A673 (cell line): ENCODE measurements around the gene DEPDC1. TPM values are rescaled to one million over a fixed set of nuclear protein-coding genes. Genes with fewer than 3 reads are reported as not detected.

Experiments
- BruUV-seq: library from RNA; stranded (reverse); fragments of 400-500 nt; replicated peaks from 2 replicates; lab custom pipeline; 2021; lab: Mats Ljungman, UMichigan
- CTCF ChIA-PET: fragments of 300-600 bp; sonication (Branson Sonifier 250); formaldehyde crosslinking; loops from one replicate; lab custom pipeline; 2022; ENCODE audit warnings: antibody characterized with exemption; lab: Charles Lee
- POLR2A ChIA-PET: fragments of 300-600 bp; sonication (Branson Sonifier 250); formaldehyde crosslinking; loops from one replicate; lab custom pipeline; 2022; ENCODE audit warnings: antibody characterized with exemption; ENCODE audit not compliant: low non-redundant PET; lab: Charles Lee
- DNase-seq: peaks from one replicate; pipeline ENCODE4 v3.0.0-alpha.2; 2015; ENCODE audit warnings: low spot score
- H3K27ac ChIP-seq: fragments of 200-600 bp; sonication (generic); 2 replicates; pipeline ENCODE4 v1.5.1; 2016; ENCODE audit warnings: mixed run types, low read depth, mild to moderate bottlenecking, mixed read lengths, antibody characterized with exemption, low read length; ENCODE audit not compliant: poor library complexity, severe bottlenecking
- H3K27me3 ChIP-seq: fragments of 200-600 bp; sonication (generic); replicated peaks from 2 replicates; pipeline ENCODE4 v1.6.1; 2017; ENCODE audit warnings: mixed run types, low read depth, mild to moderate bottlenecking, mixed read lengths, antibody characterized with exemption, low read length; ENCODE audit not compliant: insufficient read depth, poor library complexity
- H3K36me3 ChIP-seq: fragments of 200-600 bp; sonication (generic); 2 replicates; pipeline ENCODE4 v1.6.1; 2016; ENCODE audit warnings: mixed run types, mild to moderate bottlenecking, mixed read lengths, antibody characterized with exemption, low read length; ENCODE audit not compliant: insufficient read depth, poor library complexity, severe bottlenecking
- H3K4me1 ChIP-seq: fragments of 200-600 bp; sonication (generic); 2 replicates; pipeline ENCODE4 v1.6.1; 2017; ENCODE audit warnings: mixed run types, mild to moderate bottlenecking, mixed read lengths, antibody characterized with exemption, low read length; ENCODE audit not compliant: insufficient read depth, poor library complexity, severe bottlenecking
- H3K4me3 ChIP-seq: fragments of 200-600 bp; sonication (generic); 2 replicates; pipeline ENCODE4 v1.5.1; 2016; ENCODE audit warnings: low read depth, mixed run types, mild to moderate bottlenecking, mixed read lengths, low read length; ENCODE audit not compliant: poor library complexity, severe bottlenecking
- H3K9me3 ChIP-seq: fragments of 200-600 bp; sonication (generic); 2 replicates; pipeline ENCODE4 v1.6.1; 2016; ENCODE audit warnings: mixed run types, low read depth, mild to moderate bottlenecking, mixed read lengths, antibody characterized with exemption, low read length; ENCODE audit not compliant: poor library complexity, severe bottlenecking
- EZH2 ChIP-seq: fragments of 200-600 bp; sonication (generic); IDR thresholded peaks from 2 replicates; pipeline ENCODE4 v1.6.1; 2017; ENCODE audit warnings: borderline replicate concordance, low read depth, mild to moderate bottlenecking, mixed read lengths, antibody characterized with exemption, low read length; ENCODE audit not compliant: poor library complexity, severe bottlenecking
- intact Hi-C: fragments of 100-400 bp; cut with micrococcal nuclease; formaldehyde crosslinking; loops from one replicate; pipeline ENCODE4 v1.10.0; 2022; ENCODE audit not compliant: unreplicated experiment
- total RNA-seq: library from RNA; stranded (reverse); gene quantifications from 2 replicates; pipeline ENCODE4 v1.2.3, GENCODE V29; 2021
- TF ChIP-seq, protein P1 (sequence below): fragments of 300-800, 200-600 bp; sonication (generic); conservative IDR thresholded peaks from 2 replicates; pipeline ENCODE4 v1.5.1; 2017; ENCODE audit warnings: low read depth, mild to moderate bottlenecking, antibody characterized with exemption, low read length, moderate library complexity, mixed read lengths

DEPDC1 gene
- total RNA-seq, 1 experiment from 2014 or later = 70.3 TPM

DNA sequence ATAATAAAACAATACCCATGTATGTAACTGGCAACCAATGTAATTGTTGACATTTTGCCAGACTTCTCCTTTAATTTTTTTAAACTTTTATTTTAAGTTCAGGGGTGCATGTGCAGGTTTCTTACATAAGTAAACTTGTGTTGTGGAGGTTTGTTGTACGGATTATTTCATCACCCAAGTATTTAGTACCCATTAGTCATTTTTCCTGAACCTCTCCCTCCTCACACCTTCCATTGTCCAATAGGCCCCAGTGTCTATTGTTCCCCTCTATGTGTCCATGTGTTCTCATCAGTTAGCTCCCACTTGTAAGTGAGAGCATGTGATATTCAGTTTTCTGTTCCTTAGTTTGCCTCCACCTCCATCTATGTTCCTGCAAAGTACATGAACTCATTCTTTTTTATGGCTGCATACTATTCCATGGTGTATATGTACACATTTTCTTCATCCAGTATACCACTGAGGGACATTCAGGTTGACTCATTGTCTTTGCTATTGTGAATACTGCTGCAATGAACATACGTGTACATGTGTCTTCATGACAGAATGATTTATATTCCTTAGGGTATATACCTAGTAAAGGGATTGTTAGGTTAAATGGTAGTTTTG, 6.7 kb downstream of the DEPDC1 start:
- H3K27me3 ChIP-seq = no peaks in the 10 kb centered on the region
- POLR2A ChIA-PET = no interaction called here
- peaks cover 92% of the 10 kb centered on the region for H3K36me3 ChIP-seq
- H3K9me3 ChIP-seq = no peaks in the 10 kb centered on the region
- peaks cover 7% of the 10 kb centered on the region for H3K4me1 ChIP-seq
- no peak for TF ChIP-seq EZH2
- TF ChIP-seq, protein P1, sequence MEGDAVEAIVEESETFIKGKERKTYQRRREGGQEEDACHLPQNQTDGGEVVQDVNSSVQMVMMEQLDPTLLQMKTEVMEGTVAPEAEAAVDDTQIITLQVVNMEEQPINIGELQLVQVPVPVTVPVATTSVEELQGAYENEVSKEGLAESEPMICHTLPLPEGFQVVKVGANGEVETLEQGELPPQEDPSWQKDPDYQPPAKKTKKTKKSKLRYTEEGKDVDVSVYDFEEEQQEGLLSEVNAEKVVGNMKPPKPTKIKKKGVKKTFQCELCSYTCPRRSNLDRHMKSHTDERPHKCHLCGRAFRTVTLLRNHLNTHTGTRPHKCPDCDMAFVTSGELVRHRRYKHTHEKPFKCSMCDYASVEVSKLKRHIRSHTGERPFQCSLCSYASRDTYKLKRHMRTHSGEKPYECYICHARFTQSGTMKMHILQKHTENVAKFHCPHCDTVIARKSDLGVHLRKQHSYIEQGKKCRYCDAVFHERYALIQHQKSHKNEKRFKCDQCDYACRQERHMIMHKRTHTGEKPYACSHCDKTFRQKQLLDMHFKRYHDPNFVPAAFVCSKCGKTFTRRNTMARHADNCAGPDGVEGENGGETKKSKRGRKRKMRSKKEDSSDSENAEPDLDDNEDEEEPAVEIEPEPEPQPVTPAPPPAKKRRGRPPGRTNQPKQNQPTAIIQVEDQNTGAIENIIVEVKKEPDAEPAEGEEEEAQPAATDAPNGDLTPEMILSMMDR = no peak
- BruUV-seq = no TSS peak
- intact Hi-C loops = no loop called here
- no peak for DNase-seq
- no peak overlapping the region for H3K4me3 ChIP-seq
- H3K27ac ChIP-seq = no peak overlapping the region
- CTCF ChIA-PET = no interaction called here

DNA sequence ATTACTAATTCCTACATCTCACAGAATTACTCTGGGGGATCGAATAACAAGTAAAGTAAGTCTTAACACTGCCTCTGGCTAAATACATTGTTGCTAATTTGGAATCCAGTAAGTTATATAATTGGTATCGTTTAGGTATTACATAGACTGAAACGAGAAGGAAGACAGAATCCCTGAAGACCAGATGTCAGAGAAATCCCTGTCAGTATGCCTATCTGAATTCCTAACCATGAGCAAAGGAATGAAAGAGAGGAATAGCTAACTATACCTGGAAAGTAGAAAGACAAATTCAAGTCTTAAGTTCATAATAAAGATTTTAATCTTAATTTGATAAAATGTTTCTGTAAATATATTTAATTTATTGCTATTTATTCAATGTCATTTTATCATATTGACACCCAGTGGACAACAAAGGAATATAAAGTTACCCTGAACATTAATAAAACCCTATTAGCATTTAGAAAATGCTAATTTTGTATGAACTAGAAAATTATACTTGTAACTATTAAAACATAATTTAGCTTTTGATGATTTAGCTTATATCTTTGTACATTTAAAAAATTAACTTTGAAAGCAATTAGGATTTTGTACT, 11.4 kb downstream of the DEPDC1 start:
- CTCF ChIA-PET = no interaction called here
- POLR2A ChIA-PET = no interaction called here
- Histone ChIP-seq H3K27ac (no peak overlapping the region), H3K4me3 (no peak overlapping the region), H3K27me3 (no peaks in the 10 kb centered on the region), H3K9me3 (no peaks in the 10 kb centered on the region), H3K4me1 (no peaks in the 10 kb centered on the region), H3K36me3 (peaks cover 97% of the 10 kb centered on the region)
- TF ChIP-seq EZH2 = no peak
- TF ChIP-seq, protein P1 = no peak; the same call in 1 of the 2 replicates
- intact Hi-C loops = no loop called here
- no peak for DNase-seq
- no TSS peak for BruUV-seq

DNA sequence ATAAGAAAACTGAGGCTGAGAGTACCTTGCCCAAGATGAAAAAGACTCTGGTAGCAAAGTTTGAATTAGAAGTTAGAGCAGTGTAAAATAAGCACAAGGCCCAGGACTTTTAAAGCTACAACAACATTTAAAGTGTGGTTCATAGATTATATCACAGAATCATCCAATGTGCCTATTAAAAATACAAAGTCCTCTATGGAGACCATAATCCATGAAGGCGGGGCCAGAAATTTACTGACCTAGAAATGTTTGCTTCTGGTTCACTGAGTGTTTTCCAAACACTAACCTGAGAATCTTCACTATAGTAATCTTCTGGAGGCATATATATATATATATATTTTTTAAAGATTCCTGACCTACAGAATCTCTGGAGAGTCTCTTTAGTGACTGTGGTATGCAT, 12.3 kb downstream of the DEPDC1 start:
- ChIA-PET CTCF (no interaction called here), POLR2A (no interaction called here)
- H3K4me1 ChIP-seq = no peaks in the 10 kb centered on the region
- H3K4me3 ChIP-seq = no peak overlapping the region
- no peaks in the 10 kb centered on the region for H3K27me3 ChIP-seq
- intact Hi-C loops = no loop called here
- no peak for DNase-seq
- TF ChIP-seq EZH2 = no peak
- TF ChIP-seq, protein P1 = no peak
- H3K36me3 ChIP-seq = peaks cover 97% of the 10 kb centered on the region
- no peak overlapping the region for H3K27ac ChIP-seq
- H3K9me3 ChIP-seq = no peaks in the 10 kb centered on the region
- no TSS peak for BruUV-seq
